Bone marrow (tissue), 2 donors: Measurements from ENCODE around the gene ADO.
"Not testable (repeated sequence)": the region's sequence is repeated elsewhere in the genome, so short reads cannot be mapped to it uniquely, and the experiment has no call there.

Source experiments
- DNase-seq, 2 donors: peaks; one replicate each; lab custom pipeline; 2025; lab: John Stamatoyannopoulos, UW

Gene ADO

GRCh38 chr10:62804356-62805230, at the start of gene ADO:
Gene ADO (plus strand): TSS chr10:62804720. CDS start chr10:62805060, 340 bp downstream.
- peak; percentile 54 to 66 for DNase-seq

GRCh38 chr10:62754963-62755362, 49.6 kb upstream of the ADO start:
- no peak for DNase-seq

DNA sequence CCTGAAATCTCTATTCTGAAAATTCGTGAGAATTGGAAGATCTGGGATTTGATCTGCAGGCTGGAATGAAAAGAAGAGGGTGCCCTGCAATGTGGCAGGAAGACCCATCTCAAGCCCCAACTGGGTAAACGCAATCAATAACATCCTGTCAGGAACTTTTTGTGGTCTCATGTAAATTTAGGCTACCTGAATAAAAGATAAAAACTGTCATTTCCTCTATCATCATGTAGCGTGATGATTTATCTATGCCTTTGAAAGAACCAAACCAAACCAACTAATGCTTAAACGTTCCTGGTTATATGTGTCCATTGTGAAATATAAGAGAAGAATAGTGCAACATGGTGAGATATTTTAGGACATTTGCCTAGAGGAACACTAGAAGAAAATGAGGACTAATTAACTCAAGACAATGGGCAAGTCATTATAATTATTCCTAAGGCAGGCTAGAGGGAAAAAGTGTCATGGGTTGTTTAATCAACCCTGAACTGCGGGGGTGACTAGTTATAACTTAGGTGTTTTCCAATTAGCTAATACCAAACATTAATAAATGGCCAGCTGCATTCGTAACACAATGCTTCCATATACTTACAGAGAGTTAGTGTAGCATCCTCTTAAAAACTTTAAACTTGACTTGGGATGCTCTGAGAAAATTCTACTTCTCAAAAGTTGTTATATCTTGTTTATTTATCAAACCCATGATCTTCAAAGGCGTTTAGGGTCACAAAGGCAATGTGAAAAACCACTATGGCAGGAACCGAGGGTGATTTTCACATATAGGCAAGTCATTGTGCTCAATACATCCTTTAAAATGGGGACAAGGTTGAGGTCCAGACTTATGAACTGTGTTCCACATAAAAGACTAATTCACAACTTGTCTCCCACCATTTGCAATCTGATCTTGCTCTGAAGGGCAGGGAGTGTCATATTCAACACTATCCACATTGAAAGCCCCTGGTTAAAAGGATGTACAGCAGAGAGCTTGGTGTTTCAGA, 48.6 kb upstream of the ADO start:
- DNase-seq: no peak

DNA sequence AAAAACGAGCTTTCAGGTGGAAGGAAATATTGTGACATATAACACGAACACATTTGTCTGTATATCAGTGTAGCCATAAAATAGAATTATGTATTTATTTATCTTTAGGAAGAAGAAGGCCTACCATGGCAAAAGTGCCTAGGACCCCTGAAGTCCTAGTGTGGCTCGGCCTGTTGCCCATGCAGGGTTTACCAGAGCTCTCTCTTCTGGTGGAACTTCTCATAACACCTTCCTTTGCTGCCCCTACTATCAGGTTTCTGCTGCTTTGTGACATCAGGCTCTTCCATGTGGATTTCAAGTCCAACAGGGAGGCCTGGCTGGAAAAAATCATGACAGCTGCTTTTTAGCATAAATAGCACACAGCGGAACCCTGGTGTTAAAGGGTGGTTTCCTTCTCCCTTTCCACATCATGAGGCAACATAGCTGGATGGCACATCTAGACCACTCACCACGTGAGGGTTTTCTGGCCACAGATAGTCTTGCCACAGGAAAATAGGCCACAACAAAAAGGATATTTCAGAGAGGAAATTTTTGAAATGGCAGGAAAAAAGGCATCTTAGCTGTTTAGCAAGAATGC, 44.8 kb upstream of the ADO start:
- DNase-seq: no peak

DNA sequence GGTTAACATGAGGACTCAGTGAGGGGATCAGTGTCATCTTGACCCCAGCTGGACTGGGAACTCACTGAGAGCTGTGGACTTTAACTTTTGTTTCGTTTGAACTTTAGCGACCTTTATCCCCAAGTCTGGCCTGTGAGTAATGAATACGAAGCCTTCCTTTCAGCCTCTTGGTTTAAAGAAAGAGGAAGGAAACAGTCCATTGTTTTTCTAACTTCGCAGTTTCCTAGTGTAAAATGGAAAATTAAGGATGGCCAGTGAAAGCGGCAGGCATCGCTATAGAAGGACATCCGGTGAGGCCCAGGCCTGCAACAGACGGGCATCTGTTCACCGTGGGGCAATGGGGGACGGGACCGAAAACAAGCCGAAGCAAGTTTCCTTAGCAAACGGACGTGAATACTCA, 44.1 kb upstream of the ADO start:
- no peak for DNase-seq

- DNase-seq: no peak
These were observed 43.4 kb upstream of the ADO start for GRCh38 chr10:62761115-62761514.

GRCh38 chr10:62763155-62763554, 41.4 kb upstream of the ADO start:
- no peak for DNase-seq

DNA sequence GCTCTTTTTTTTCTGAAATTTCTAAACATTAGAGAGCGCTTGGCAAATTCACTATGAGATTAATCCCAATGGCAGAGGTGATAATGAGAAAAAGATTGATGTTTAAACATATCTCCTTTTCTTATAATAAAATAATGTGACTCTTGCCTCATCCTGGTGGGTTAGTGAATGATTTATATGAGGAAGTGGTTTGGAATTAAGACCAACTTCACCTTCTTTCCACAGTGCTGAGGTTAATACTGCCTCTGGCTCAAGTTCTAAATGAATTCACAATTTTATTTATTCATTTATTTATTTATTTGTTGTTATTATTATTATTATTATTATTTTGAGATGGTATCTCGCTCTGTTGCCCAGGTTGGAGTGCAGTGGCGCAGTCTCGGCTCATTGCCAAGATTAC, 40.5 kb upstream of the ADO start:
- no peak for DNase-seq

DNA sequence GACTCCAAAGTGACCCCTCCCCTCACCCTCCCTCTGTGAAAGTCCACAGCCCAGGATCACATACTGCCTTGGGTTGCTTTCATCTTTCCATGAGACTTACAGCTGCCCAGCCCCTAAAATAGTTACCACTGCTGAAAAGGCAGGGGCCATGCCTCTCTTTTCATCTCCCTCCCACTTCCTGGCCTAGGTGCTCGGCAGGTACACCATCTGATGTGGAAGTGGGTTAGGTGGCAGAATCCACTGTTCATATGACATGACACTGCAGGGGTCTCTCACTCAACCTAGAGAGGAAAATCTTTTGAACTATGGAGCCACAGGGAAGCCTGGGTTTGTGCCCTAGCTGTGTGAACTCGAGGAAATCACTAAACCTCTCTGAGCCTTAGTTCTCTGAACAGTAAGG, 38.8 kb upstream of the ADO start:
- DNase-seq: no peak

DNA sequence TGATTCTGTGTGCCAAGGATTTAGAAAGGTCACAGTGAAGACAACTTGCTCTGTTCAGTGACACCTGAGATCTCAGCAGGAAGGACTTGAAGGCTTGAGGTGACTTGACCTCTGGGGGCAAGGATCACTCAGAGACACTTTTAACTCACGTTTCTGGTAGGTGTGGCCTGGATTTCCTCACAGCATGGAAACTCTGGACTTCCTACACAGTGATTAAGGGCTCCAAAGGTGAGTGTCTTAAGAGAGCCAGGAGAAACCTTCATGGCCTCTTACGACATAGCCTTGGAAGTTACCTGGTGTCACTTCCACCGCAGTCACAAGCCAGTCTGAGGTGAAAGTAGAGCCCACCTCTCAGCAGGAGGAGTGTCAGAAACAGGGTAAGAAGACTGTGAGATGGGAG, 38.1 kb upstream of the ADO start:
- DNase-seq: no peak

- no peak for DNase-seq
These were observed 34.8 kb upstream of the ADO start for GRCh38 chr10:62769574-62770242.

GRCh38 chr10:62772186-62772974, 32.1 kb upstream of the ADO start:
- no peak for DNase-seq

- DNase-seq: no peak
These were observed 26.4 kb upstream of the ADO start for GRCh38 chr10:62778125-62778524.

DNA sequence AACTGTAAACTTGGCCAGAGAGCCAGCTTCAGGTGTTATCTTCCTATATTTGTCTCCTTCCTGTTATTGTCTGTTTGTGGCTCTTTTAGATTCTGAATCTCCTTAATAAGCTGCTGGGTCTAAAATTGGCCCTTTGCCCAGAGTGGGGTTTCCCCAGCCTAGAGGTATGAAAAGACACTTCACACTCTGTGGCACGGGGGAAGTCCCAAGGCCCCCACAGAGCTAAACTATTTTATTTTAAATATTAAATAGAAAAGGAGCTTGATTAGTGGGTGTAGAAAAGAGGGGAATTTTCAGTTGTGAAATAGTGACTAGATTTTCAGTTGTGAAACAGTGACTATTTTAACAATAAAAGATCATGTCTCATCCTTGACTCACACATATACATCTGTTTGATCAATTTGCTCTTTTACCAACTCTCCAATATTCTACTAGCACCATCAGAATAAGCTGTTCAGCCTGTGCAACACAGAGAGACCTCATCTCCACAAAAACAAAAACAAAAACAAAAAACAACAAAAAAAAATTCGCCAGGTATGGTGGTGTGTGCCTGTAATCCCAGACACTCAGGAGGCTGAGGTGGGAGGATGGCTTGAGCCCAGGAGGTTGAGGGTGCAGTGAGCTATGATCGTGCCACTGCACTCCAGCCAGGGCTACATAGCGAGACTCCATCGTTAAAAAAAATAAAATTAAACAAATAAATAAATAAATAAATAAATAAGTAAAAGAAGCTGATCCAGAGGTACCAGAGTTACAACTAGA, 24.9 kb upstream of the ADO start:
- DNase-seq: peak in 1 of 2 donors; percentile 1

DNA sequence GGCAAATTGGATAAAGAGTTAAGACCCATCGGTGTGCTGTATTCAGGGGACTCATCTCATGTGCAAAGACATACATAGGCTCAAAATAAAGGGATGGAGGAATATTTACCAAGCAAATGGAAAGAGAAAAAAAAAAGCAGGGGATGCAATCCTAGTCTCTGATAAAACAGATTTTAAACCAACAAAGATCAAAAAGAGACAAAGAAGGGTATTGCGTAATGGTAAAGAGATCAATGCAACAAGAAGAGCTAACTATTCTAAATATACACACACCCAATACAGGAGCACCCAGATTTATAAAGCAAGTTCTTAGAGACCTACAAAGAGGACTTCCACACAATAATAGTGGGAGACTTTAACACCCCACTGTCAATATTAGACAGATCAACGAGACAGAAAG, 20.0 kb upstream of the ADO start:
- DNase-seq: not testable (repeated sequence)

- DNase-seq: not testable (repeated sequence)
These were observed 16.2 kb upstream of the ADO start for GRCh38 chr10:62788285-62788684.

- no peak for DNase-seq
These were observed 15.6 kb upstream of the ADO start for GRCh38 chr10:62788861-62789467.

DNA sequence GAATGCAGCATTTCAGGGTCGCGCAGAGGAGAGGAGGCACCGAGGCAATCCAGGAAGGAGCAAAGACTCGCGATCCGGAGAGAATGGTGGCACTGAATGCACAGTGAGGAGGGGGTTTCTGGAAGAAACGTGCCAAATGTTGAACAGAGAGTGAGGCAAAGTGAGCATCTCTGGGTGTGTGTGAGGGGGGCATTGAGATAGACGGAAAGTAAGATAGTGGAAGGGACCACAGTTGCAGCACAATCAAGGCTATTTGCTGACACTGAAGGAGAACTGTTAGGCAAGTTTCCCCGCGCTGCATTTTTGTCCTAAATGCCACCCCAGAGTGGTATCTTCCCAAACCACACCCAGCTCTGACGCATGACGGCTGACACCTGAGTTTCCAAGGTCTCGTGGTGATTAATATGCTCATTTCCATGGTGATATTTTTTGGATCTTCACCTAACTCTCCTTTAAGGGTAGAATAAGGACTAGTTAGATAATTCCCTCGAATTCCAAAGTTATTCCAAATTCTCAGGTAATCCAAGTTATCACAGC, 14.4 kb upstream of the ADO start:
- no peak for DNase-seq

DNA sequence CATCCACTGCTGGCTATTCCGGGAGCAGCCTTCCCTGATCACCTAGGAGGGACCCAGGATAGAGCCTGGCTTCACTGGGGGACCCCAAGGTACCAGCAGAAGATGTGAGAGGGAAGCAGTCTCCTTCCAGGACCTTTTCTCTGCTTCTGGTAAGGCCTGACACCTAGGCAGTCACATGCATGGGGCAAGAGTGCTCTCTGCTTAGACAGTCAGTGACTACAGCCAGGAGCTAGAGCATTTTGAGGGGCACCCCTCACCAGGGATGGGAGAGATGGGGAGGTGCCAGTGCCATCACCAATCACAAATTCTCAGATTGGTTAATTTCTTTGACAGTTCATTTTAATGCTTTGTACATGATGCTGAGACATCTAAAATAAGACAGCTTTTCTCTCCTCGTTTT, 13.9 kb upstream of the ADO start:
- no peak for DNase-seq

GRCh38 chr10:62792261-62792660, 12.3 kb upstream of the ADO start:
- no peak for DNase-seq
